ENCODE data around the gene MAPK6. TPM values are rescaled to one million over a fixed set of nuclear protein-coding genes. Genes with fewer than 3 reads are reported as not detected.
A peak's percentile ranks its signal among the peaks of the same experiment; 100 is the strongest.

The MAPK6 gene
- total and polyA plus RNA-seq, 10 of the 15 experiments (the other 5 are each of a cell fraction or from before 2014, with no cell fraction given) = 20.6 to 100 (median 52.6) TPM

- TF ChIP-seq TARDBP (IDR thresholded peaks at IDR 0.05; ENCODE audit: borderline replicate concordance) = no peak
- TF ChIP-seq SMAD1 (IDR thresholded peaks at IDR 0.05; ENCODE audit: low read depth, partially characterized antibody) = peak; percentile 57
- TF ChIP-seq ZBTB33 (IDR thresholded peaks at IDR 0.05) = 0 out of 2 replicates have a peak, but pooled peaks have one; percentile 51
- no peak for TF ChIP-seq TCF7 (IDR thresholded peaks at IDR 0.05; ENCODE audit: borderline replicate concordance)
- 0 out of 2 replicates have a peak, but pooled peaks have one; percentile 24 for TF ChIP-seq CREM (IDR thresholded peaks at IDR 0.05; ENCODE audit: low read depth)
- TF ChIP-seq KAT2A (conservative IDR thresholded peaks at IDR 0.05; ENCODE audit: control insufficient read depth, low read depth, low read length) = no peak
- no peak for TF ChIP-seq ZBTB11 (CRISPR knock-in tag; IDR thresholded peaks at IDR 0.05)
- TF ChIP-seq PAX5 (IDR thresholded peaks at IDR 0.05; ENCODE audit: borderline replicate concordance, low read depth, low read length) = no peak
- no peak for TF ChIP-seq FOS (IDR thresholded peaks at IDR 0.05; ENCODE audit: borderline replicate concordance, extremely low read depth, insufficient read length)
- no peak for TF ChIP-seq RFX5 (IDR thresholded peaks at IDR 0.05; ENCODE audit: low read depth, low read length)
- TF ChIP-seq, protein P1, sequence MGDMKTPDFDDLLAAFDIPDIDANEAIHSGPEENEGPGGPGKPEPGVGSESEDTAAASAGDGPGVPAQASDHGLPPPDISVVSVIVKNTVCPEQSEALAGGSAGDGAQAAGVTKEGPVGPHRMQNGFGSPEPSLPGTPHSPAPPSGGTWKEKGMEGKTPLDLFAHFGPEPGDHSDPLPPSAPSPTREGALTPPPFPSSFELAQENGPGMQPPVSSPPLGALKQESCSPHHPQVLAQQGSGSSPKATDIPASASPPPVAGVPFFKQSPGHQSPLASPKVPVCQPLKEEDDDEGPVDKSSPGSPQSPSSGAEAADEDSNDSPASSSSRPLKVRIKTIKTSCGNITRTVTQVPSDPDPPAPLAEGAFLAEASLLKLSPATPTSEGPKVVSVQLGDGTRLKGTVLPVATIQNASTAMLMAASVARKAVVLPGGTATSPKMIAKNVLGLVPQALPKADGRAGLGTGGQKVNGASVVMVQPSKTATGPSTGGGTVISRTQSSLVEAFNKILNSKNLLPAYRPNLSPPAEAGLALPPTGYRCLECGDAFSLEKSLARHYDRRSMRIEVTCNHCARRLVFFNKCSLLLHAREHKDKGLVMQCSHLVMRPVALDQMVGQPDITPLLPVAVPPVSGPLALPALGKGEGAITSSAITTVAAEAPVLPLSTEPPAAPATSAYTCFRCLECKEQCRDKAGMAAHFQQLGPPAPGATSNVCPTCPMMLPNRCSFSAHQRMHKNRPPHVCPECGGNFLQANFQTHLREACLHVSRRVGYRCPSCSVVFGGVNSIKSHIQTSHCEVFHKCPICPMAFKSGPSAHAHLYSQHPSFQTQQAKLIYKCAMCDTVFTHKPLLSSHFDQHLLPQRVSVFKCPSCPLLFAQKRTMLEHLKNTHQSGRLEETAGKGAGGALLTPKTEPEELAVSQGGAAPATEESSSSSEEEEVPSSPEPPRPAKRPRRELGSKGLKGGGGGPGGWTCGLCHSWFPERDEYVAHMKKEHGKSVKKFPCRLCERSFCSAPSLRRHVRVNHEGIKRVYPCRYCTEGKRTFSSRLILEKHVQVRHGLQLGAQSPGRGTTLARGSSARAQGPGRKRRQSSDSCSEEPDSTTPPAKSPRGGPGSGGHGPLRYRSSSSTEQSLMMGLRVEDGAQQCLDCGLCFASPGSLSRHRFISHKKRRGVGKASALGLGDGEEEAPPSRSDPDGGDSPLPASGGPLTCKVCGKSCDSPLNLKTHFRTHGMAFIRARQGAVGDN (IDR thresholded peaks at IDR 0.05) = peak; percentile 71
- TF ChIP-seq, protein P2, sequence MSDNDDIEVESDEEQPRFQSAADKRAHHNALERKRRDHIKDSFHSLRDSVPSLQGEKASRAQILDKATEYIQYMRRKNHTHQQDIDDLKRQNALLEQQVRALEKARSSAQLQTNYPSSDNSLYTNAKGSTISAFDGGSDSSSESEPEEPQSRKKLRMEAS (IDR thresholded peaks at IDR 0.05; ENCODE audit: low read depth, low read length) = no peak
- TF ChIP-seq JUND (IDR thresholded peaks at IDR 0.05; ENCODE audit: low read depth, low read length) = no peak
- TF ChIP-seq, protein P3, sequence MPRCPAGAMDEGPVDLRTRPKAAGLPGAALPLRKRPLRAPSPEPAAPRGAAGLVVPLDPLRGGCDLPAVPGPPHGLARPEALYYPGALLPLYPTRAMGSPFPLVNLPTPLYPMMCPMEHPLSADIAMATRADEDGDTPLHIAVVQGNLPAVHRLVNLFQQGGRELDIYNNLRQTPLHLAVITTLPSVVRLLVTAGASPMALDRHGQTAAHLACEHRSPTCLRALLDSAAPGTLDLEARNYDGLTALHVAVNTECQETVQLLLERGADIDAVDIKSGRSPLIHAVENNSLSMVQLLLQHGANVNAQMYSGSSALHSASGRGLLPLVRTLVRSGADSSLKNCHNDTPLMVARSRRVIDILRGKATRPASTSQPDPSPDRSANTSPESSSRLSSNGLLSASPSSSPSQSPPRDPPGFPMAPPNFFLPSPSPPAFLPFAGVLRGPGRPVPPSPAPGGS (IDR thresholded peaks at IDR 0.05; ENCODE audit: borderline replicate concordance, insufficient read depth, low read depth, low read length, poor library complexity, severe bottlenecking) = peak; percentile 36
- no peak for TF ChIP-seq MLLT1 (IDR thresholded peaks at IDR 0.05)
Measured at GRCh38 chr15:52010633-52011595, 8.1 kb upstream of the MAPK6 start (continued).

Measured in GM12878 (cell line).